C4-2B (cell line): ENCODE measurements around the gene MSI1.

Experiments
- ZFX ChIP-seq: fragments of 450-650 bp; IDR thresholded peaks from 2 replicates; pipeline ENCODE4 v1.6.1; 2017
- TF ChIP-seq, protein P1 (sequence below): fragments of 450-650 bp; conservative IDR thresholded peaks from 2 replicates; pipeline ENCODE4 v1.5.1; 2017; ENCODE audit warnings: mild to moderate bottlenecking

DNA sequence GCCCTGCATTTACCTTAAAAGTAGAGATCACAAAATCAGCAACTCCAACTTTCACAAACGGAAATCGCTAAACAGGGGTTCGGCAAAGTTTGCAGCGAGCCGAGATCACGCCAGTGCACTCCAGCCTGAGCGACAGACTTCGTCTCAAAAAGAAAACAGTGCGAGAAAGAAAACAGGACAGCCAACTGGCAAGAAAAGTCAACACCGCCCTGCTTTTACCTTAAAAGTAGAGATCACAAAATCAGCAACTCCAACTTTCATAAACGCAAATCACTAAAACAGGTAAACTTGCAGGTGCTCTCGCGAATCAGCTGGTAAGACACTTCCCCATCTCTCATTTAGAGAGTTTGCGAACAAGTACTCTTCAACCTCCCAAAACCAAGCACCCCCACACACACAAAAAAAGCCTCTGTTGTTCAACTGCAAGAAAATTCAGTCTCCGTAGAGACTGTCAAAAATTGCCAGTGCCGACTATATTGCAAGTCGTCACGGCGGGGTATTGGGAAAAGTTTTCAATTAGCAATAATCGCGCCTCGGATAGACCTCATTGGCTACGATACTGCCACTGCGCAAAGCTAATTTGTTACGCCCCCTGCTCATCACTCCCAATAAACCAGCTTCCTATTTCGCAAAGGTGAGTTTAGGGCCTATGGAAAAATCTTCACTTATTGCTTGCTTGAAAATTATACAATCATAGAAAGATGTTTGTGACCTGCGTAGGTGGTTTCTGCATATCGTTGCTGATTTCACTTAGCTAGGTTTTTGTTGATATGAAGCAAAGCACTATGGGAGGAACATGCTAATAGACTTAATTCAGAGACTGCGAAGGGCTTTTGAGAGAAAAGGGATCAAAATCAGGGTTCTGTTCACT lies 76.1 kb downstream of the MSI1 start, which contains the start of gene RNU4-1:
- TF ChIP-seq, protein P1, sequence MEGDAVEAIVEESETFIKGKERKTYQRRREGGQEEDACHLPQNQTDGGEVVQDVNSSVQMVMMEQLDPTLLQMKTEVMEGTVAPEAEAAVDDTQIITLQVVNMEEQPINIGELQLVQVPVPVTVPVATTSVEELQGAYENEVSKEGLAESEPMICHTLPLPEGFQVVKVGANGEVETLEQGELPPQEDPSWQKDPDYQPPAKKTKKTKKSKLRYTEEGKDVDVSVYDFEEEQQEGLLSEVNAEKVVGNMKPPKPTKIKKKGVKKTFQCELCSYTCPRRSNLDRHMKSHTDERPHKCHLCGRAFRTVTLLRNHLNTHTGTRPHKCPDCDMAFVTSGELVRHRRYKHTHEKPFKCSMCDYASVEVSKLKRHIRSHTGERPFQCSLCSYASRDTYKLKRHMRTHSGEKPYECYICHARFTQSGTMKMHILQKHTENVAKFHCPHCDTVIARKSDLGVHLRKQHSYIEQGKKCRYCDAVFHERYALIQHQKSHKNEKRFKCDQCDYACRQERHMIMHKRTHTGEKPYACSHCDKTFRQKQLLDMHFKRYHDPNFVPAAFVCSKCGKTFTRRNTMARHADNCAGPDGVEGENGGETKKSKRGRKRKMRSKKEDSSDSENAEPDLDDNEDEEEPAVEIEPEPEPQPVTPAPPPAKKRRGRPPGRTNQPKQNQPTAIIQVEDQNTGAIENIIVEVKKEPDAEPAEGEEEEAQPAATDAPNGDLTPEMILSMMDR = no peak
- TF ChIP-seq ZFX = no peak
